Ovary (tissue), 10 donors: Measurements from ENCODE around the gene AP2B1. TPM values are rescaled to one million over a fixed set of nuclear protein-coding genes. Genes with fewer than 3 reads are reported as not detected.

Source experiments
- DNase-seq, 5 donors: peaks; one replicate each; pipeline ENCODE4 v3.0.0-alpha.2; 2019 to 2020
- H3K27ac ChIP-seq, 2 donors: fragments of 200-600 bp; one replicate each; pipeline versions ENCODE4 v1.5.1 to v1.8.0; 2019 to 2022
- H3K27me3 ChIP-seq: fragments of 200-600 bp; one replicate; pipeline ENCODE4 v1.8.0; 2022
- H3K36me3 ChIP-seq: fragments of 200-600 bp; sonication (generic); one replicate; pipeline ENCODE4 v1.5.1; 2019
- H3K4me1 ChIP-seq: one replicate; pipeline ENCODE4 v1.8.1; 2013; ENCODE audit warnings: mild to moderate bottlenecking, moderate library complexity; ENCODE audit not compliant: insufficient read depth
- H3K4me3 ChIP-seq: fragments of 200-600 bp; sonication (generic); one replicate; pipeline ENCODE4 v1.5.1; 2017
- H3K9me3 ChIP-seq, 2 donors: fragments of 200-600 bp in 1 of 2; sonication (generic) in 1 of 2; one replicate each; pipeline versions ENCODE4 v1.5.1 to v1.8.1; 2013 to 2019; ENCODE audit warnings: mild to moderate bottlenecking in 1 of 2, moderate library complexity in 1 of 2
- EP300 ChIP-seq: sonication (generic); formaldehyde crosslinking; IDR thresholded peaks from one replicate; pipeline ENCODE4 v1.6.1; 2017; ENCODE audit warnings: antibody characterized with exemption
- POLR2A ChIP-seq: fragments of 450-650 bp; IDR thresholded peaks from one replicate; pipeline ENCODE4 v1.6.1; 2017; ENCODE audit warnings: antibody characterized with exemption, mild to moderate bottlenecking, moderate library complexity
- WGBS, 3 donors: extraction: QIAGEN DNeasy Blood & Tissue Kit in 1 of 3; methylation state at CpG; one replicate each; pipeline versions ENCODE4 v1.1.5 to v1.1.7; 2013 to 2017; 5-methylcytosine and 5-hydroxymethylcytosine counted together
- intact Hi-C, 4 donors: fragments of 100-400 bp; cut with DNase I; formaldehyde crosslinking; loops; one replicate each; pipeline versions ENCODE4 v1.11.0 to v1.15.1; 2022 to 2023
- long read RNA-seq, 3 donors: library from polyadenylated mRNA in 2 of 3; unstranded in 2 of 3; transcript quantifications; one replicate each; pipeline ENCODE4 v2.0.0 and lab custom pipeline, GENCODE V29; 2021 to 2026
- polyA plus RNA-seq, 2 donors: library from polyadenylated mRNA; stranded (reverse); fragments of 200-250 nt in 1 of 2; fragments of 350-450 nt in 1 of 2; fragmentation: Illumina TruSeq in 1 of 2; extraction: RNeasy Lipid Tissue Mini Kit (QIAGEN cat#74804) in 1 of 2; gene quantifications; one replicate each; pipeline ENCODE4 v1.2.3, GENCODE V29; 2013 to 2014
- total RNA-seq, 7 donors: library from RNA; depleted of rRNA in 2 of 7; stranded (reverse); fragments of >200 nt in 2 of 7; fragmentation: NEBNext Ultra II Directional in 3 of 7; extraction: Animal tissue kit (Norgen Biotek cat#: 25700) in 3 of 7; gene quantifications; one replicate each; pipeline versions ENCODE4 v1.1.0 to v1.2.4, GENCODE V29; 2016 to 2023
- TF ChIP-seq, protein P1 (sequence below), 3 donors: fragments of 450-650 bp in 2 of 3; fragments of 200-600 bp in 1 of 3; IDR thresholded peaks; one replicate each; pipeline versions ENCODE4 v1.5.1 to v1.8.0; 2016 to 2022; ENCODE audit warnings: antibody characterized with exemption in 3 of 3, mild to moderate bottlenecking in 1 of 3
- donor health status: DM: no; HTN: no; CAD: no; lungs with moderate emphysema.
- donor health status: DM: no; HTN: no; CAD: no.
- donor health status: Bipolar disorder and iron deficiency.
- donor health status: DM: yes; HTN: yes; CAD: no.
- donor health status: DM: no; HTN: no; CAD: no.
- donor health status: DM: yes; HTN: yes; CAD: no.

The AP2B1 gene
- total RNA-seq (100 to 1,000 TPM in 5 of 7 donors, 10 to 100 TPM in 2; 48.3 to 170 (median 139) TPM), polyA plus RNA-seq (100 to 1,000 TPM in 1 of 2 donors, 10 to 100 TPM in 1; 42.6 to 164 TPM)
- long read RNA-seq, donor 1, full-length matches to known transcripts: 15 of 50 reads
- long read RNA-seq, donor 1, partial matches to known transcripts: 22 of 50 reads
- long read RNA-seq, donor 1, other reads (novel, unspliced or antisense): 13 of 50 reads
- long read RNA-seq, donor 2, full-length matches to known transcripts: 7 of 25 reads
- long read RNA-seq, donor 2, partial matches to known transcripts: 18 of 25 reads
- long read RNA-seq, donor 2, other reads (novel, unspliced or antisense): 0 of 25 reads
- long read RNA-seq, donor 3, full-length matches to known transcripts: 29 of 43 reads
- long read RNA-seq, donor 3, partial matches to known transcripts: 5 of 43 reads
- long read RNA-seq, donor 3, other reads (novel, unspliced or antisense): 9 of 43 reads

DNA sequence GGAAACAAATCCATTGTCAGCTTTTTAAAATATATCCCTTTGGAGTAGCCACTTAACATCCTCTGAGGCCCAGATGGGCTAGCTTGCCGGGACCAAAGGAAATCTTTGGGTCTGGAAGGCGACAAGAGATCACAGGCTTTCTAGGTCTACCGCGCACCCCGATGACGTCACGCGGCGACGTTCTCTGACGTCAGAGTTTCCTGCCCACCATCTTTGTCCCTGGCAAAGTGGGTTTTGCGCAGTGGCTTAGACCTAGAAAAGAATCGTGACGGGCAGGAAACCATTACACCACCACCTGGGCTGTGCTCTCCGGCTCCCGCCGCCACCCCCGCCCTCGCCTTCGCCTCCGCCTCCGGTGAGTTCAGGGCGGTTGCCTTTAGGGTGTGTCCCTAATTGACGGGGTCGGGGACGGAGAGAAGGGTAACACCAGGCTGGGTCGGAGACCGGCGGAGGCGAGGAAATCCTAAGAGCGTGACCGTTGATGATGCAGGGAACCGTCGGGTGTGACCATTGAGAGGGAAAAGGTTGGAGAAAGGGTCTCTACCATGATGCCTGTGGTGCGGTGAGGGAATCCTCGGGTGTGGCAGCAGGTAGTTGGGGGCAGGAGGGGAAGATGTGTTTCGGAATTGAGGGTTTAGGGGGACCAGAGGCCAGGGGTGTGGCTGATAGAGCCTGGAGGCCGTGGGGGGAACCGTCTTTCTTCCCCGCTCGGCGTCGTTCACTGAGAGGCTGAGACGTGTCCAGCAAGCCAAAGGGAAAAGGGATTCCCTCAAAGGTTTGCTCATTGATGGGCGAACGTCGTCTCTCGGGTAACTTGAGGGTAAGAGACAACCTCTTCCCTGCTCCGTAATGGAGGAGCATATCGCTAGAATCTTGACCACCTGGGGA, at the start of gene AP2B1:
TSS of gene AP2B1 (plus strand) at position 249 of the 888 bp plus-strand sequence. CDS start 6,709 bp downstream, outside the sequence.
- Histone ChIP-seq H3K9me3 (no peaks in the 10 kb centered on the region), H3K4me3 (peak within 1 kb of the TSS; percentile 93), H3K27me3 (no peaks in the 10 kb centered on the region), H3K27ac (peak within 1 kb of the TSS; percentile 3 to 58), H3K4me1 (peaks cover 5% of the 10 kb centered on the region), H3K36me3 (no peaks in the 10 kb centered on the region)
- intact Hi-C loops: no loop called here
- peak; percentile 87 to 98 (median 94) for DNase-seq
- 0 to 1% (median 1%) methylated on average over 50 of the region's 50 CpGs for WGBS, 3 donors
- TF ChIP-seq EP300: peak; percentile 45
- TF ChIP-seq POLR2A: peak; percentile 78
- TF ChIP-seq, protein P1, sequence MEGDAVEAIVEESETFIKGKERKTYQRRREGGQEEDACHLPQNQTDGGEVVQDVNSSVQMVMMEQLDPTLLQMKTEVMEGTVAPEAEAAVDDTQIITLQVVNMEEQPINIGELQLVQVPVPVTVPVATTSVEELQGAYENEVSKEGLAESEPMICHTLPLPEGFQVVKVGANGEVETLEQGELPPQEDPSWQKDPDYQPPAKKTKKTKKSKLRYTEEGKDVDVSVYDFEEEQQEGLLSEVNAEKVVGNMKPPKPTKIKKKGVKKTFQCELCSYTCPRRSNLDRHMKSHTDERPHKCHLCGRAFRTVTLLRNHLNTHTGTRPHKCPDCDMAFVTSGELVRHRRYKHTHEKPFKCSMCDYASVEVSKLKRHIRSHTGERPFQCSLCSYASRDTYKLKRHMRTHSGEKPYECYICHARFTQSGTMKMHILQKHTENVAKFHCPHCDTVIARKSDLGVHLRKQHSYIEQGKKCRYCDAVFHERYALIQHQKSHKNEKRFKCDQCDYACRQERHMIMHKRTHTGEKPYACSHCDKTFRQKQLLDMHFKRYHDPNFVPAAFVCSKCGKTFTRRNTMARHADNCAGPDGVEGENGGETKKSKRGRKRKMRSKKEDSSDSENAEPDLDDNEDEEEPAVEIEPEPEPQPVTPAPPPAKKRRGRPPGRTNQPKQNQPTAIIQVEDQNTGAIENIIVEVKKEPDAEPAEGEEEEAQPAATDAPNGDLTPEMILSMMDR (IDR thresholded peaks at IDR 0.05): peak in 2 of 3 donors; percentile 31 to 41

DNA sequence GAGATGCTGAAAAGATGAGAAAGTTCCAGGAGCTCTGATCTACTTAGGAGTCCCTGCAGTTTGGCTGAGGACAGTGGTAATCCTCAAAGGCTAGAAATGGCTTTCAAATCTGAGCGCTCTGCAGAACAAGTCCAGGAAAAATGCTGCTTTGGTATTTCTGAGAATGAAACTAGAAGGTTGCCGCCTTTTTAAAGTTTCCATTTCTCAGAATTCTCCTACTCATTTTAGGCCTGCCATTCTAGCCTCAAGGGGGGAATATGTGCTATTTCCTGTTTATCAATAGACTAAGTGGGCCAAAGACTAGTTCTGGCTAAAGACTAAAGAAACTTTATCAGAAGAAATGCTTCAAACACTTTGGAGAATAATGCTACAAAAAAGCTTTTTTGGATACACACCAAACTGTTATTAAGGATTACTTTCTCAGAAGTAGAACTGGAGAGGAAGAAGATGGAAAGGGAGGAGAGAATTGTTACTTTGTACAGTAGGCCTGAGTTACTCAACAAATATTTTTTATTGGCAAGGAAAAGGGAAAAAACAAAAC, 49.5 kb upstream of the AP2B1 start, which contains the start of gene SLFN12L:
TSS of gene SLFN12L (minus strand) at position 78 of the 541 bp plus-strand sequence. CDS start 15,314 bp downstream, outside the sequence.
- Histone ChIP-seq H3K4me3 (no peak within 1 kb of the TSS), H3K27ac (peak within 1 kb of the TSS in 1 of 2 donors; percentile 48), H3K27me3 (no peaks in the 10 kb centered on the region)

DNA sequence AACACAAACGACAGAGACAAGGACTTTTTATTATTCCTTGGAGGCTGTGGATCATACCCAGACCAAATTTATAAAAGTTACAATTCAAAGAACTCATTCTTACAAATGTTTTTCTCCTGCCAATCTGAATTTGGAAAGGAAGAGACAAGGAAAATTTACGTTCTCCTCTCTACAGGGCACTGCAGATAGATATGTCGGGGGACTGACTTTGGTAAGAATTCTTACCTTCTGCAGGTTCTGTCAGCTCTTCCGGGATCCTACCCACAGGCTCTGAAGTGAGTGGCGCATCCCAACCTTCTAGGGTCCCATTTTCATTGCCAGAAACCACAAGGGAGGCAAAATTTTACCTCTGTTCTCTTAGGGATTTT, 47.5 kb upstream of the AP2B1 start:
- no peaks in the 10 kb centered on the region for H3K9me3 ChIP-seq
- 44 to 48% (median 45%) methylated on average over 5 of the region's 5 CpGs for WGBS, 3 donors
- no peak overlapping the region for H3K4me3 ChIP-seq
- peaks cover 2% of the 10 kb centered on the region for H3K4me1 ChIP-seq
- intact Hi-C loops: loop anchor here (2.0 to 10.0 kb wide), 4 partner anchors 205 to 365 kb away; no protein-coding TSS in a partner anchor
- H3K36me3 ChIP-seq: no peaks in the 10 kb centered on the region
- H3K27me3 ChIP-seq: no peaks in the 10 kb centered on the region
- TF ChIP-seq, protein P1 (IDR thresholded peaks at IDR 0.05): no peak
- no peak for TF ChIP-seq POLR2A
- no peak for TF ChIP-seq EP300
- no peak overlapping the region for H3K27ac ChIP-seq
- DNase-seq: no peak

More for the DNA sequence above, 49.5 kb upstream of the AP2B1 start, which contains the start of gene SLFN12L:
- WGBS, 3 donors: 24 to 40% (median 31%) methylated on average over 2 of the region's 2 CpGs
- DNase-seq: no peak
- intact Hi-C loops: loop anchor here in 3 of 4 donors (2.0 to 10.0 kb wide), 3 partner anchors 223 to 363 kb away; no protein-coding TSS in a partner anchor
- TF ChIP-seq EP300 (no peak), POLR2A (no peak)
- TF ChIP-seq, protein P1 (IDR thresholded peaks at IDR 0.05): no peak
- Histone ChIP-seq H3K4me1 (peaks cover 2% of the 10 kb centered on the region), H3K36me3 (no peaks in the 10 kb centered on the region), H3K9me3 (no peaks in the 10 kb centered on the region)
